AG04450 (cell line): ENCODE measurements around the gene IFTAP. TPM values are rescaled to one million over a fixed set of nuclear protein-coding genes. Genes with fewer than 3 reads are reported as not detected.
A peak's percentile ranks its signal among the peaks of the same experiment; 100 is the strongest.
"Not testable (repeated sequence)": the region's sequence is repeated elsewhere in the genome, so short reads cannot be mapped to it uniquely, and the experiment has no call there.

Experiments
- CTCF ChIA-PET: fragments of 300-600, 350-600 bp; formaldehyde crosslinking; extraction: SDS; loops from one replicate; lab custom pipeline; 2022; ENCODE audit warnings: antibody characterized with exemption, inconsistent platforms; lab: Charles Lee
- POLR2A ChIA-PET: fragments of 350-600 bp; formaldehyde crosslinking; extraction: SDS; loops from one replicate; lab custom pipeline; 2021; ENCODE audit warnings: antibody characterized with exemption, inconsistent platforms; lab: Yijun Ruan, JAX
- DNase-seq: peaks from one replicate; pipeline ENCODE4 v3.0.0-alpha.2; 2011; ENCODE audit warnings: low read depth, low spot score
- H3K27ac ChIP-seq: one replicate; pipeline ENCODE4 v1.5.1; 2012; ENCODE audit warnings: low read depth, low read length, control low read depth
- H3K27me3 ChIP-seq: one replicate; pipeline ENCODE4 v1.6.0; 2012; ENCODE audit warnings: low read length; ENCODE audit not compliant: control insufficient read depth, insufficient read depth
- H3K4me3 ChIP-seq: 2 replicates; pipeline ENCODE4 v1.5.1; 2011; ENCODE audit warnings: mild to moderate bottlenecking, low read depth, low read length, control low read depth
- H3K9me3 ChIP-seq: 2 replicates; pipeline ENCODE4 v1.5.1; 2012; ENCODE audit warnings: low read length; ENCODE audit not compliant: control insufficient read depth, insufficient read depth
- CTCF ChIP-seq: IDR thresholded peaks from 2 replicates; pipeline ENCODE4 v1.5.1; 2011; ENCODE audit warnings: low read depth, low read length, control low read depth, inconsistent platforms
- polyA minus RNA-seq: library from RNA; depleted of rRNA, polyadenylated mRNA; stranded (reverse); fragments of >200 nt; gene quantifications from 2 replicates; pipeline ENCODE4 v1.2.3, GENCODE V29; 2011; rRNA and poly(A)+ RNA removed
- polyA plus RNA-seq: library from polyadenylated mRNA; depleted of rRNA; stranded (reverse); fragments of >200 nt; gene quantifications from 2 replicates; pipeline ENCODE4 v1.2.3, GENCODE V29; 2011; rRNA removed

IFTAP gene
- polyA plus RNA-seq: 40.6 and 56.2 TPM in 2 replicates
- polyA minus RNA-seq: 5.2 and 9.0 TPM in 2 replicates

GRCh38 chr11:36594316-36594989, at the start of gene IFTAP:
Gene IFTAP (plus strand): TSS chr11:36594502. CDS start chr11:36610104, 15,602 bp downstream.
- no peaks in the 10 kb centered on the region for H3K9me3 ChIP-seq
- H3K27me3 ChIP-seq: no peaks in the 10 kb centered on the region
- ChIA-PET POLR2A (no interaction called here), CTCF (interaction anchor here (0.7 to 3.1 kb wide), 3 partner anchors 24 to 153 kb away, joined by 3 to 13 read pairs (median 5); no protein-coding TSS in a partner anchor)
- DNase-seq: peak; percentile 72
- H3K27ac ChIP-seq: no peak within 1 kb of the TSS
- TF ChIP-seq CTCF: no peak; the same call in 1 of the 2 replicates
- H3K4me3 ChIP-seq: peak within 1 kb of the TSS; percentile 95

GRCh38 chr11:36550385-36551115, 43.8 kb upstream of the IFTAP start:
- H3K9me3 ChIP-seq: no peaks in the 10 kb centered on the region
- ChIA-PET CTCF (interaction anchor here (0.6 to 1.3 kb wide), 3 partner anchors 9 to 196 kb away, joined by 3 read pairs; no protein-coding TSS in a partner anchor), POLR2A (no interaction called here)
- DNase-seq: no peak
- H3K27me3 ChIP-seq: no peaks in the 10 kb centered on the region
- no peak overlapping the region for H3K4me3 ChIP-seq
- H3K27ac ChIP-seq: no peak overlapping the region
- TF ChIP-seq CTCF: no peak

- DNase-seq, CTCF ChIA-PET, H3K27ac ChIP-seq, H3K9me3 ChIP-seq, POLR2A ChIA-PET, H3K4me3 ChIP-seq, H3K27me3 ChIP-seq: not testable (repeated sequence)
These were observed 36.9 kb upstream of the IFTAP start for GRCh38 chr11:36557390-36557789.

- Histone ChIP-seq H3K9me3 (no peaks in the 10 kb centered on the region), H3K27me3 (no peaks in the 10 kb centered on the region), H3K4me3 (no peak overlapping the region), H3K27ac (no peak overlapping the region)
- POLR2A ChIA-PET: no interaction called here
- no peak for TF ChIP-seq CTCF
- CTCF ChIA-PET: no interaction called here
- DNase-seq: no peak
These were observed 36.3 kb upstream of the IFTAP start for GRCh38 chr11:36557991-36558390.

- Histone ChIP-seq H3K27me3 (no peaks in the 10 kb centered on the region), H3K4me3 (no peak overlapping the region)
- CTCF ChIA-PET: interaction anchor here (0.7 kb wide), 1 partner anchor 9 kb away, joined by 3 read pairs; no protein-coding TSS in a partner anchor
These were observed 35.5 kb upstream of the IFTAP start for GRCh38 chr11:36558571-36559413.

More at GRCh38 chr11:36558571-36559413, 35.5 kb upstream of the IFTAP start:
- Histone ChIP-seq H3K9me3 (no peaks in the 10 kb centered on the region), H3K27ac (no peak overlapping the region)
- POLR2A ChIA-PET: no interaction called here
- DNase-seq: no peak
- TF ChIP-seq CTCF: no peak
